ENCODE data around the gene XPC.
"Not testable (repeated sequence)": the region's sequence is repeated elsewhere in the genome, so short reads cannot be mapped to it uniquely, and the experiment has no call there.

XPC gene

DNA sequence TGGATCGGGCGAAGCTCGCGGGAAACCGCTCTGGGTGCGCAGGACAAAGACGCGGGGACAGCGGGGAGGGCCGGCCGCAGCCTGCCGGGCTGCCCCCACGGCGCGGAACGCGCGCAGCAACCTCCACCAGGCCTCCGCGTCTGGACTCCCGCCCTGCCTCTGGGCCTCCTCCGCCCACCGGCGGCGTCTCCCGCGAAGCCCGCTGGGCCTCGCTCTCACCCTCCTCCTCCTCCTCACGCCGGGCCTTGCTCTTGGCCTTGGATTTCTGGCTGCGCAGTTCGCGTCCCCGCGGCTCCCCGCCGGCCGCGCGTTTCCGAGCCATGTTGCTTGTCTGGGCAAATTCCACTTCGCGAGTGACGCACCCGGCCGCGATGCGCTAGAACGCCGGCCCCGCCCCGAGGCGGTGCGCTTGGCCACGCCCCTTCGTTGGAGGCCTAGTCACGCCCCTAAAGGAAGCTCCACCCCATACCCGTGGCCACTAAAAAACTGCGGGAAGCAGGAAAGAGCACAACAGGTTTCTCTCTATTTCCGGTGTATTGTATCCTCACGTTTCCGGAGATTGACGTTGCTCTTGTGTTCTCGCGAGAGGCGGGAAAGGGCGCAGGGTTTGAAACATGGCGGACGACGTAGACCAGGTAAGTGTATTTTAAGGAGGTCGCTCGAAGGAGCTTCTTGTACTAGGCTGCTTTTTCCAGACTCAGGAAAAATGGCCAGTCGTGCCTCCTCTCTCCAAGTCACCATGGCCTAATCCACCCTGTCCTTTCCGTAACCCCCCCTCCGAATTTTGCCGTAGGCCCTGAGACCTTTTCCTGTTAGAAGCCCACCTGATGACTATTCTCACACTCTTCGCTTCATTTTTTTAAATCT is at the start of gene XPC, which contains the start of gene LSM3:
Gene XPC, minus strand, starts transcription at position 355 of the 867 bp plus-strand sequence. Its CDS starts 33 bp downstream, at position 322.
Gene LSM3, plus strand, starts transcription at position 571 of the 867 bp plus-strand sequence. Its CDS starts 44 bp downstream, at position 615.
- peak; percentile 95 for DNase-seq (ENCODE audit: low read depth)

DNA sequence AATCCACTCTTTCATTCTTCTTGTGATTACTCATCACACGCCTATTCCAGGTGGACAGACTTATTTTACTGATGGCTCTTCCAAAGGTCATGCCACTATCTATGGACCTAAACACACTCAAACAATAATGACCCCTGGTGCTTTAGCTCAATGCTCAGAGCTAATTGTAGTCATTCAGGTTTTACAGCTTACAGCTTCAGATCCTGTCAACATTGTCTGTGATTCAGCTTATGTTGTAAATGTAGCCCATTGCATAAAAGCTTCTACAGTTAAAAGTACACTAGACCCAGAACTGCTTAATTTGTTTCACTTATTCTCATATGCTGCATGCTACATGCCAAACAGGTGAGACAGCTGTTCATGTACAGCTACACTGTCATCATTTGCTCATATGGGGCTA is 49.5 kb upstream of the XPC start:
- no peak for DNase-seq (ENCODE audit: low read depth)

DNA sequence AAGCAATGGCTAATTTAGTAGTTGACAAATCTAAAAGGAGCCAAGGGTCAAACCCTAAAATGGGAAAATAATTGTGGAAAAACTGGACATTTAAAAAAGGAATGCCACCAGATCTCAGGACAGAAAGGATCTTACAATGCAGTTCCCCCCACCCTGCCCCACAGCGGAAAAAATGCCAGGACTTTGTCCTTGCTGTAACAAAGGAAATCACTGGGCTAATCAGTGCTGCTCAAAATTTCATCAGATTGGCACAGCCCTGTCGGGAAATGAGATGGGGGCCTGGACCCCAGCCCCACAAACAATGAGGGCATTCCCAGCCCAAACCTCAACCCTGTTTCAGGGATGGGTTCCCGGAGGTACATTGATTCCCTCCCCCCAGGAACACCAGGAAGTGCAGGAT is 48.0 kb upstream of the XPC start:
- not testable (repeated sequence) for DNase-seq (ENCODE audit: low read depth)

DNA sequence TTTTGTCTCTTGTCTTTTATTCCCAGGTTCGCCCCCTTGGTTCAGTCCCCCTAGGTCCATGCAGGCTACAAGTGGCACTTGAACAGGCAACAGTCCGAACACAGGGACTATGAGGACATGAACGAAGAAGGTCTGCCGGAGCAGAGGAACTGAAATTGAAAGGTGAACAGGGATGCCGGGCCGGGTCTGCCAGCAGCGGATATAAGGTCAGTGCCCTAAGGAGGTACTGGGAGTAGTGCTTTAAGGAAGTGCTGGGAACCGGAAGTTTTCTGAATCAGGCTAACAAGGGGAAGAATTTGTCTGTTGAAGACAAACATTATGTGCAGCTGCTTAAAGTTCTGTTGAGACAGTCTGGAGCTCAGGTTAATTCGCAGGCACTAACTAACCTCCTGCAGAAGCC is 47.0 kb upstream of the XPC start:
- no peak for DNase-seq (ENCODE audit: low read depth)

DNA sequence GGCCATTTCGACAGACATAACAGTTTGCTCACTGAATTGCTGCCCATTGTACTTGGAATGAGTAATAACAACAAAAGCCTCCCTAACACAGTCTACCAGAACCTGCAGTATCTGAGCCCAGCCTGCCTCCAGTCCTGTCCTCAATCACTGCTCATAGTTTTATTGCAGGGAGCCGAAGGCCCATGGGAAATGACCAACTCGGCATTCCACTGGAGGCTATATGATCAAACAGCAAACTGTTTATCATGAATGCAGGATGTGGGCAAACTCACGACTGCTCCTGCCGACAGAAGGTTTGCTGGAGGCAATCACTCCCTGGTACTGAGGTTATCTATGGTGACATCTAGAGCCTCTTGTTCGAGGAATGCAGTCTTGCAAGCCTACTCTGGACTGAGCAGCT is 46.5 kb upstream of the XPC start:
- no peak for DNase-seq (ENCODE audit: low read depth)

DNA sequence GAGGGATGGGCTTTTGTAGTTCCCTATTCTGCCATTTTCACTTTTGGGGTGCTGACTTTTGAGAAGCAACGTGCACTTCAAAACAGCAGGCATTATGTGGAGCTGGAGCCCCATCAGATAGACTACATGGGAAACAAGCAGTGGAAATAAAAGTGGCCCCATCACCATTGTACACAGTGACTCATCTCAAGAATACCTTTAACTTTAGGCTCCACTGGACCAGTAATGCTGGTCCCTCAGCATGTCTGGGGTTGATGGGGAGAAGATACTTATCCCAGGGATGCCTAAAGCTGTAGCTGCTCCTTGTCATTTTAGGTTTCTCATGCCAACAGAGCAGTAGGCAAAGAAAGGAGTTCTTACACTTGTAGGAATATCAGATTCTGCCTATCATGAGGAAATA is 45.2 kb upstream of the XPC start:
- DNase-seq (ENCODE audit: low read depth), result no peak

DNA sequence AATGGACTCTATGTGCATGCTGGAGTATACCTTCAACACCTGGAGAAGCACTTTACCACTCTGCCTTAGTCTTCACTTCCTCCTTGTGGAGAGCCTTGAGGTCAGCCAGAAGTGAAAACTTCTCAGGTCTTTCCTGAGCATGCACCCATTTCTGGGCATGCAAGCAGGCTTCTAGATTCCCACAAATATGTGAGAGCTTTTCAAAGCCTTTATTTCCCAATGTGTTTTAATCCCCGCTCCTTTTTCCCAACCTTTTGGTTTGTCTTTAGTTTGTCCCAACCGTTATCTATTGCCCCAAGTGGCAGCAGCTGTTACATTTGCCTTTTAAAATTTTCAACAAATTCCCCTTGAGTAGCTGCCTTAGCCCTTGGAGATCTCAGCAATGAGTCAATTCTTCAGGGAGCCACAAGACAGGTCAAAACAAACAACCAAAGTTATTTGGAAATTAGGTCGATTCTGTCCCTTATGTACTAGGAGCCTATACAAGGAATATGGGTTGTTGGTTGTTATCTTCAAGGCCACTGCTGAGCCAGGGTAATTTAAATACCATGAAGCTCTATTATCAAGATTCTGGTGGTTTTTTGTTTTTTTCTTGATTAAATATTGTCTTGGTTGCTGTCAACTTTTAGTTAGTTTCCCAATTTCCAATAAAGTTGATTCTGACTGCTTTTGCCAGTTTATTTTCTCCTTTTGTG is 44.6 kb upstream of the XPC start:
- no peak for DNase-seq (ENCODE audit: low read depth)

DNA sequence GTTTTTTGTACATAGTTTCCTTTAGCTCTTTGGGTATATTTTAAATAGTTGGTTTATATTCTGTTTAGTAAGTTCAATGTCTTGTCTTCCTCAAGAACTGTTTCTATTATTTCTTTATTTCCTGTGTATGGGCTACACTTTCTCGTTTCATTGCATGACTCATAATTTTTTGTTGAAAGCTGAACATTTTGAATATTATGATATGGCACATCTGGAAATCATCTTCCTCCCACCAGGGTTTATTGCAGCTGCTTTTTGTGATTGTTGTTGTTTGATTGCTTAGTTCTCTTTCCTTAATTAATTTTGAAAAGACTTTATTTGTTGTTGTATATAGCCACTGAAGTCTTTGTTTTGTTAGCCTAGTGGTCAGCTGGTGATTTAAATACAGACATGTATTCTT is 44.1 kb upstream of the XPC start:
- DNase-seq (ENCODE audit: low read depth), result no peak

DNA sequence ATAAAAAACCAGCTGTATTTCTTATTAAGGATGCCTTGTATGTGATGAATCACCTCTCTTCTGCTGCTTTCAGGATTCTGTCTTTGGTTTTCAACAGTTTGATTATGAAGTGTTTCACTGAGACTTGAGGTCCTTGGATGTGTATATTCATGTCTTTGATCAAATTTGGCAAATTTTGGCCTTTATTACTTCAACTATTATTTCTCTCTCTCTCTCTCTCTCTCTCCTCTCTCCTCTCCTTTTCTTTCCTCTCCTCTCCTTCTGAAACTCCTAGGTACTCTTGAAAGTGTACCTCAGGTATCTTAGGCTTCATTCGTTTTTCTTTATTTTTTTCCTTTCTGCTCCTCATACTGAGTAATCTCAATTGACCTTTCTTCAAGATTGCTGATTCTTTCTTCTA is 43.5 kb upstream of the XPC start:
- no peak for DNase-seq (ENCODE audit: low read depth)

DNA sequence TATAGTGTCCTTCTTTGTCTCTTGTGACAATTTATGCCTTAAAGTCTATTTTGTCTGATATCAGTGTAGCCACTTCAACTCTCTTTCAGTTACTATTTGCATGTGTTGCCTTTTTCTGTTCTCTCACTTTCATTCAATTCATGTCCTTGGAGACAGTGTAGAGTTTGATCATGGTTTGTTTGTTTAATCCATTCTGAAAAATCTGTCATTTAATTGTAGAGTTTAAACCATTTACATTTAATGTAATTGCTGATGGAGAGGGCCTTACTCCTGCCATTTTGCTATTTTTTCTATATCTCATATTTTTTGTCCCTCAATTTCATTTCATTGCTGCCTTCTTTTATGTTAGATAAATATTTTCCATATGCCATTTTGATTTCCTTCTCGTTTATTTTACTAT is 42.5 kb upstream of the XPC start:
- no peak for DNase-seq (ENCODE audit: low read depth)

DNA sequence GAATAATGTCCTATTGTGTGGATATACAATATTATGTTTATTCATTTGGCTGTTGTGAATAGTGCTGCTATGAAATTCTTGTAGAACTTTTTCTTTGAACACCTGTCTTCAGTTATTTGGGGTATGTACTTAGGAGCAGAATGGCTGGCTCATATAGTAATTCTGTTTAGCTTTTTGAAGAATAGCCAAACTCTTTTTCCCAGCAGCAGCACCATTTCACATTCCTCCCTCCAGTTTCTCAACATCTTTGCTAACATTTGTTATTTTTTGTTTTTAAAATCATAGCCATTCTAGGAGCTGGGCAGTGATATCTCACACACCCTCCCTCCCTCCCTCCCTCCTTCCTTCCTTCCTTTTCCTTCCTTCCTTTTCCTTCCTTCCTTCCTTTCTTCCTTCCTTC is 40.0 kb upstream of the XPC start:
- no peak for DNase-seq (ENCODE audit: low read depth)

DNA sequence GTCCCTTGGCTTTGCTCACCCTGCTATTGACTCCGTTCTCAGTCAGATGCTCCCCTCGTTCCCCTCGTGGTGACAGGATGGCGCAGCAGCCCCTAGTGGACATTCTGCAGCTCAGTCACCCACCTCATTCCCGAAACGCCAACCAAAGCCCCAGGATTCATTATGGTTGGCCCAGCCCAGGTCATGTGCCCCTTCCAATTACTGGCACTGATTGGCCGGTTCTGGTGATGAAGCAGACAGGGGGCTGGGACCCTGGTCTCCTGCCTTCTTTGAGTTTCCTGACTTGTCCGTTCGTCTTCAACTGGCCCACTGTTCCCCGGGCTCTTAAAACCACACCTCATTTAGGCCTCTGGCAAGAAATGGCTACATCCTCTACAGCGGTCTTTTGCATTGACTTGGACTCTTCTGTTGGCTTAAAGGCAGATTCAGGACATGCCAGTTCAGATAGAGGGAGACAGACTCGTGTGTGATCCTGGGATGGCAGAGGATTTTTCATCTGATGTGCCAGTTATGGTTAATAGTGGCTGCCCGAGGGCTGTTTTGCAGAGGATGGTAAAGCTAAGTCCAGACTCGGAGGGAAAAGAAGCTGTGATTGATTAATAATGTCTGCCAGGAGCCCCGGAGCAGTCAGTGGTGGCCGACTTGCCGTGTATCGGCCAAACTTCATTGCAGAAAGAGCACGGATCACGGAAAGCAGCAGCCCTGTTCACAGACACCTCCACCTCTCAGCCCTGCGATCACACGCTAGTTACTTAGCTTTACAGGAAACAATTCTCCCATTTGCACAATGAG is 38.1 kb upstream of the XPC start:
- no peak for DNase-seq (ENCODE audit: low read depth)

DNA sequence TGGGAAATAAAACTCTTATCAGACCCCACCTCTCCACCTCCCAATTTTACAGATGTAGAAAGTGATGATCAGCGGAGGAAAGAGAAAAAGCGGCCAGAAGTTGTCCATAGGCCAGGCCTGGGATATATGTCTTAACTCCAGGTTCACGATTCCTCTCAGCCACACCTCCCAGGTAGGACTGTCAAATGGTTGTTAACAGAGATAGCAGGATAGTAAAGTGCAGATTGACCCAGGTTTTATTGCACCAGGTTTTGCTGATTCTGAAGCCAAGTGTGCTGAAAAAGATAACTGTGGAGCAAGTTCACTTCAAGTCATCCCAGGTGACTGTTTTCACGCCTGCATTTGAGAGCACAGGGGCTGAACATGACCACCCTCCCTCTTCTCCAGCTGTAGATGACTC is 36.4 kb upstream of the XPC start:
- DNase-seq (ENCODE audit: low read depth), result no peak

DNA sequence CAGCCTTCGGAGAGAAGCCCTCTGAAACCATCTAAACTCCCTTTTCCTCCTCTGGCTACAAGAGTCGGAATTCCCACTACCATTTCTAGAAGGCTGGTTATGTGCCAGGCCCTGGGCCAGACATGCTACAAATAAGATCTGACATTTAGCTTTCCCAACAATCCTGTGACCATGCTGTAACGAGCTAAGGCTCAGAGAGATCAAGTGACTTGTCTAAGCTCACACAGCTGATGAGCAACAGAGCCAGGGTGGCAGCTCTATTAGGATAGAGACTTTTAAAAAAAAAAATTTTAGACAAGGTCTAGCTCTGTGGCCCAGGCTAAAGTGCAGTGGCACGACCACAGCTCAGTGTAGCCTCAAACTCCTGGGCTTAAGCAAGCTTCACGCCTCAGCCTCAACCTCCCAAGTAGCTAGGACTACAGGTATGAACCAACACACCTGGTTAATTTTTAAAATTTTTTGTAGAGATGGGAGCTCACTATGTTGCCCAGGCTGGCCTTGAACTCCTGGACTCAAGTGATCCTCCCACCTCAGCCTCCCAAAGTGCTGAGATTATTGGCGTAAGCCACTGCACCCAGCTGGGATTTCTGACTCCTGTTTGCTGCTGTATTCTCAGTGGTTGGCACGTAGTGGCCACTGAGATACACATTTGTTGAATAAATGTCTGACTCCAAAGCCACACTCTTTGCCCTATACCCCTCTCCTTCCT is 34.8 kb upstream of the XPC start:
- DNase-seq (ENCODE audit: low read depth), result no peak

DNA sequence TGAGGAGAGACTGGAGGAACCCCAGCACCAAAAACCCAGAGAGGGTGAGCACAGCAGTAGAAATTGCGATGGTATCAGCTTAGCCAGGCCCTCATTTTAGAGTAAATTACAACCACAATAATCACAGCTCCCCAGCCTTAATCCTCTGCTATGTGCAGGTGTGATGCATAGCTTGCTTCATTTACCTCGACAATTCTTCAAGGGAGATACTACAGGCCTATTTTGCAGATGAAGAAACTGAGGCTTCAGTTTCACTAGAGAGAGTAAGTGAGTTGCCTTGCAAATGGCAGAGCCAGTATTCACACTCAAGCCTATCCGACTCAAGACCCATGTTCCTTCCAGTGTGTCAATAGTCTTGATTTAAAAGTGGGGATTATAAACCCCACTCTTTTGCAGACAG is 33.6 kb upstream of the XPC start:
- no peak for DNase-seq (ENCODE audit: low read depth)

DNA sequence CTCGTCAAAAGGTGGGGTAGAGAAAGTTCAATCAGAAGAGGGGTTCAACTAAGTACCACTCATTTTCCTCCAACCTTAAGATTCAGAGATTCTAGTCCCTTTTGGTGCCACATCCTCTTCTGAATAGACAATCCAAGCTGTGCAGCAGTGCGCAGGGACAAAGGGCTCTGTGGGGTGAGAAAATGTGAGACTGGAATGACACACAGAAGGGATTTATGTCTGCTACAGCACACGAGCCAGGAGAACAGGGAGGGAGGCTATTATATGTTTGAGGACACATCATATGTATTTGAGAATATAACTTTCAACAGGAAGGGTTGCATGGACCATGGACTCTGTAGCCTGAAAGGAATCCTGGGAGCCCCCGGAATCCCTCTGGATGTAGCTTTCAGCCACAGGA is 33.2 kb upstream of the XPC start:
- DNase-seq (ENCODE audit: low read depth), result no peak

DNA sequence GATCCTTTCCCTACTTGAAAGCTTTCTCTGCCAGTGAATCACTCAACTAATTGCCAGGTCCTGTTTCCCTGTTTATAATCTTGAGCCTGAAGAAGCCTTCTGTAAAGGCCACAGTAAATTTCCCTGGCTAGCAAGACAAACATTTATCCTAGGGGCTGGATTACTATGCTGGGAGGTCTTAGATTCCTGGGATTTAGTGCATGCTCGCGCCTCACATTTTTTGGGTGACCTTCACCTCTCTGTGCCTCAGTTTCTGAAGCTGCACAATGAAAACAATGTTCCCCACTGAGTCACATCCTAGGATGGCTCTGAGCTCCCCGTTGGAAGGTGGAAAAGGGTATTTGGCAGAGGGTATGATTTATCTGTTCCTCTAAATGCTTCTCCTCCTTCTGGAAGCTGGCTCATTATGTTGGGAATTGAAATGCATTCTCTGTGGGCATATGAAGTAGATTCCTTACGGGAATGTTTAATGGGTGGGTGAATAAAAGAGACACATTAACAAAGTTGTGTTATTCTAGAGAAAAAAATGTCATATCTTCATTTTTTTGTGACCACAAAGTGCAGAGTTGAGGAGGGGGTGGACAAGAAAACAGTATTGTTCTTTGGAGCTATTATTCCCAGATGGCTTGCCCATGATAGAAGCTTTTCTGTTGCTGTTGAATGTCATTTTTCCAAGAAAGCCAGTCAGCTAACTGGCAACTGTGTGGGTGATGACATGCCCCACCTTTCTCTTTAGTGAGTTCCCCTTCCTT is 32.6 kb upstream of the XPC start:
- no peak for DNase-seq (ENCODE audit: low read depth)

DNA sequence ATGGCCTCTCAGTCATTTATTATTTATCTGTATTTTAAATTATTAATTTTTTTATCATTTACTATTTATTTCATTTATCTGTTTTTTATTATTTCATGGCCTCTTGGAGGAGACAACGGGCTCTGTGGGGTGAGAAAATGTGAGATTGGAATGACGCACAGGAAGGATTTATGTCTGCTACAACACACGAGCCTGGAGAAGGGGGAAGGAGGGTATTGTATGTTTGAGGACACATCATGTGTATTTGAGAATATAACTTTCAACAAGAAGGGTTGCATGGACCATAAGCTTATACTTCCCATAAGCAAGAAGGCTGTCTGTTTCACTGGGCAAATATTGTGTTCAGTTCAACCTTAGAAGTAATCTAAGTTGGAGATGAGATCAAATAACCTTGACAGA is 31.9 kb upstream of the XPC start:
- DNase-seq (ENCODE audit: low read depth), result no peak

DNA sequence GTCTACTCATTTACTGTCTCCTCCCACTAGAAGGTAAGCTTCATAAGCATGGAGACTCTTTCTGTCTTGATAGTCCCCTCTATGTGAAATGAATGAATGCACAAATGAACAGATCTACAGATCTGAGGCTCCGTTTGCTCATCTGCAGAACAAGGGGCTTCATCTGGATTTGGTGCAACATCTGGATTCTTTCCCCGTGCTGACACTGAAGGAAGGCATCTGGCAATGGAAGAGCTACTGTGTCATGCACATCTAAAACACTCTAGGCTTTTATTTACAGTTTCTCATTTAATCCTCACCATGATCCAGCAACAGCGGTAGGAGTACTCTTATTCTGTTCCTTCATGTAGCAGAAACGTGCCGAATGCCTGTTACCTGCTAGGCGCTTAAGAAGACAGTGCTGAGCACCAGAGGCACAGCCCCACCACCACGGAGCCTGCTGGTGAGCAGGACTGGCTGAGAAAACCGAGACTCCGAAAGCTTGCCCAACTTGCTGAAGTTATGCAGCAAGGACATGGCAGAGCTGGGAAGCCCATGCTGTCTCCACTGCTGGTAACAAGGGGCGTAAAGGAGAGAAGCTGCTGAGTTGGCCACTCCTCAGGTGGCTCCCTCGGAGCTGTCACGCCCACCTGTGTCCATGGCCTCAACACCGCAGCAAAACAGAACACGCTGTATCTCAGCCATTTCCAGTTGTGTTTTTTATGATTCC is 31.3 kb upstream of the XPC start:
- no peak for DNase-seq (ENCODE audit: low read depth)

DNA sequence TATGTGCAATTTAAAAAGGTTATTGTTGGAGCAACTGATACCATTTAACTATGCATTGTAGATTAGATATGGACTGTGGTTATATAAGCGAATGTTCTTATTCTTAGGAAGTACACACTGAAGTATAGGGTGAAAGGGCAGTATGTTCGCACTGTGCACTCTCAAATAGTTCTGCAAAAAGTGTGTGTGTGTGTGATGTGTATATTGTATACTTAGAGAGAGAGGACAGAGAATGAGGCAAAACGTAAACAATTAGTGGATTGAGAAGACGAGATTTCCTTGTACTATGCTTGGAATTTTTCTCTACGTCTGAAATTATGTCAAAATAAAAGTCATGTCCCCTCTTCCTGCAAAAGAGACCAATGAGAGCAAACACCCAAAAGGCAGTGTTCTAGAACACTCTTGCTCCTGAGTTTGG is 30.6 kb upstream of the XPC start:
- DNase-seq (ENCODE audit: low read depth), result no peak

DNA sequence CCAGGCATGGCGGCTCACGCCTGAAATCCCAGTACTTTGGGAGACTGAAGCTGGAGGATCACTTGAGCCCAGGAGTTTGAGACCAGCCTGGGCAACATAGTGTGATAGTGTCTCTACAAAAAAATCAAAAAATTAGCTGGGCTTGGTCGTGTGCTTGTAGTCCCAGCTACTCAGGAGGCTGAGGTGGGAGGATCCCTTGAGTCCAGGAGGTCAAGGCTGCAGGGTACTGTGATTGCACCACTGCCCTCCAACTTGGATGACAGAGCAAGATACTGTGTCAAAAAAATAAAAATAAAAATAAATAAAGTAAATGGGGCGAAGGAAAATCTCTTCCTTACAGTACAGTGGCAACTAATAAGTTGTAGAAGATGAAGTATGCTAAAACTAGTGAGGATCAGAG is 29.8 kb upstream of the XPC start:
- DNase-seq (ENCODE audit: low read depth), result no peak

Measured in CMK (cell line).